Esophagus squamous epithelium (tissue), 5 donors: ENCODE results near the gene NPEPPS. TPM values are rescaled to one million over a fixed set of nuclear protein-coding genes. Genes with fewer than 3 reads are reported as not detected.

ENCODE experiments used
- DNase-seq: peaks from one replicate; lab custom pipeline; 2025; lab: John Stamatoyannopoulos, UW
- H3K27ac ChIP-seq, 4 donors: fragments of 200-600 bp; sonication (generic); one replicate each; pipeline ENCODE4 v1.5.1; 2016 to 2019; ENCODE audit warnings: mild to moderate bottlenecking in 1 of 4
- H3K27me3 ChIP-seq, 4 donors: fragments of 200-600 bp; sonication (generic); 1 replicate in 3 of 4; 2 replicates in 1 of 4; pipeline versions ENCODE4 v1.5.1 to v1.6.0; 2017 to 2021; ENCODE audit warnings: antibody characterized with exemption in 1 of 4
- H3K36me3 ChIP-seq, 3 donors: fragments of 200-600 bp; sonication (generic); one replicate each; pipeline ENCODE4 v1.5.1; 2016 to 2019
- H3K4me1 ChIP-seq, 3 donors: fragments of 200-600 bp; sonication (generic); one replicate each; pipeline ENCODE4 v1.5.1; 2017 to 2019
- H3K4me3 ChIP-seq, 4 donors: fragments of 200-600 bp; sonication (generic); 1 replicate in 3 of 4; 2 replicates in 1 of 4; pipeline ENCODE4 v1.5.1; 2016 to 2019; ENCODE audit warnings: mild to moderate bottlenecking in 2 of 4, moderate library complexity in 1 of 4
- H3K9me3 ChIP-seq, 3 donors: fragments of 200-600 bp; sonication (generic); one replicate each; pipeline ENCODE4 v1.5.1; 2016 to 2019
- POLR2A ChIP-seq, 4 donors: fragments of 450-650 bp; IDR thresholded peaks; one replicate each; pipeline ENCODE4 v1.6.1; 2017; ENCODE audit warnings: antibody characterized with exemption in 4 of 4, mild to moderate bottlenecking in 4 of 4, moderate library complexity in 3 of 4
- WGBS, 2 donors: methylation state at CpG; one replicate each; pipeline ENCODE4 v1.1.5; 2018; 5-methylcytosine and 5-hydroxymethylcytosine counted together
- intact Hi-C: fragments of 100-400 bp; cut with DNase I; formaldehyde crosslinking; loops from one replicate; pipeline ENCODE4 v1.15.0; 2022
- total RNA-seq, 4 donors: library from RNA; depleted of rRNA; stranded (reverse); fragments of >200 nt; gene quantifications; one replicate each; pipeline ENCODE4 v1.1.0, GENCODE V29; 2016
- TF ChIP-seq, protein P1 (sequence below), 6 experiments: fragments of 450-650 bp in 4 of 6; fragments of 200-600 bp in 2 of 6; sonication (generic) in 2 of 6; IDR thresholded peaks; one replicate each; pipeline ENCODE4 v1.5.1; 2016 to 2019; ENCODE audit warnings: antibody characterized with exemption in 6 of 6, mild to moderate bottlenecking in 4 of 6, moderate library complexity in 4 of 6
- donor health status: DM: yes; HTN: yes; CAD: no.

Gene NPEPPS
- total RNA-seq, 4 donors from 2014 or later = 91.2 to 216 (median 172) TPM

DNA sequence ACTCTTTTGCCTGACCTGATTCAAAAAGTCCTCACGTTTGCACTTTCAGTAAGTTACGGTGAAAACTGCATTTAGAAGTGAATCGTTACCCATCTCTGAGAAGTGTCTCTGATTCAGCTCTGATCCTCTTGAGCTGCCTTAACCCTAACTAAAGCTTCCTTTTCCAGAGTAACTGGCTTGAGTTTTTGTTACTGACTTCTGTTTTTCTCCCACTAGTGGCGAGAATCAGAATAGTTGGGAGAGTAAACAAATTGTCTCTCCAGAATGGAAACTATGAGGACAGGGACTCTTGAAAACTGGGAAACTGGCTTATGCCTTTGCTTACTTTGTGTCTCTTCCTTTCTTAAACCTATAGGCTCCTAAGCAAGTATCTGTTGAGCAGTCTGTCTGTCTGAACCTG, 87.5 kb downstream of the NPEPPS start:
- H3K9me3 ChIP-seq = no peaks in the 10 kb centered on the region
- H3K36me3 ChIP-seq = peaks cover 5 to 98% (median 47%) of the 10 kb centered on the region in 3 donors
- H3K4me1 ChIP-seq = peaks cover 6 to 41% (median 20%) of the 10 kb centered on the region in 3 donors
- no peak overlapping the region for H3K4me3 ChIP-seq
- intact Hi-C loops = no loop called here
- WGBS, 2 donors = 59 to 60% methylated on average over 4 of the region's 4 CpGs
- no peak for DNase-seq
- H3K27me3 ChIP-seq = no peaks in the 10 kb centered on the region
- TF ChIP-seq, protein P1, sequence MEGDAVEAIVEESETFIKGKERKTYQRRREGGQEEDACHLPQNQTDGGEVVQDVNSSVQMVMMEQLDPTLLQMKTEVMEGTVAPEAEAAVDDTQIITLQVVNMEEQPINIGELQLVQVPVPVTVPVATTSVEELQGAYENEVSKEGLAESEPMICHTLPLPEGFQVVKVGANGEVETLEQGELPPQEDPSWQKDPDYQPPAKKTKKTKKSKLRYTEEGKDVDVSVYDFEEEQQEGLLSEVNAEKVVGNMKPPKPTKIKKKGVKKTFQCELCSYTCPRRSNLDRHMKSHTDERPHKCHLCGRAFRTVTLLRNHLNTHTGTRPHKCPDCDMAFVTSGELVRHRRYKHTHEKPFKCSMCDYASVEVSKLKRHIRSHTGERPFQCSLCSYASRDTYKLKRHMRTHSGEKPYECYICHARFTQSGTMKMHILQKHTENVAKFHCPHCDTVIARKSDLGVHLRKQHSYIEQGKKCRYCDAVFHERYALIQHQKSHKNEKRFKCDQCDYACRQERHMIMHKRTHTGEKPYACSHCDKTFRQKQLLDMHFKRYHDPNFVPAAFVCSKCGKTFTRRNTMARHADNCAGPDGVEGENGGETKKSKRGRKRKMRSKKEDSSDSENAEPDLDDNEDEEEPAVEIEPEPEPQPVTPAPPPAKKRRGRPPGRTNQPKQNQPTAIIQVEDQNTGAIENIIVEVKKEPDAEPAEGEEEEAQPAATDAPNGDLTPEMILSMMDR (IDR thresholded peaks at IDR 0.05) = peak in 1 of 6 experiments; percentile 20
- TF ChIP-seq POLR2A (IDR thresholded peaks at IDR 0.05) = no peak
- H3K27ac ChIP-seq = peak overlapping the region in 2 of 4 donors; percentile 39 to 44

DNA sequence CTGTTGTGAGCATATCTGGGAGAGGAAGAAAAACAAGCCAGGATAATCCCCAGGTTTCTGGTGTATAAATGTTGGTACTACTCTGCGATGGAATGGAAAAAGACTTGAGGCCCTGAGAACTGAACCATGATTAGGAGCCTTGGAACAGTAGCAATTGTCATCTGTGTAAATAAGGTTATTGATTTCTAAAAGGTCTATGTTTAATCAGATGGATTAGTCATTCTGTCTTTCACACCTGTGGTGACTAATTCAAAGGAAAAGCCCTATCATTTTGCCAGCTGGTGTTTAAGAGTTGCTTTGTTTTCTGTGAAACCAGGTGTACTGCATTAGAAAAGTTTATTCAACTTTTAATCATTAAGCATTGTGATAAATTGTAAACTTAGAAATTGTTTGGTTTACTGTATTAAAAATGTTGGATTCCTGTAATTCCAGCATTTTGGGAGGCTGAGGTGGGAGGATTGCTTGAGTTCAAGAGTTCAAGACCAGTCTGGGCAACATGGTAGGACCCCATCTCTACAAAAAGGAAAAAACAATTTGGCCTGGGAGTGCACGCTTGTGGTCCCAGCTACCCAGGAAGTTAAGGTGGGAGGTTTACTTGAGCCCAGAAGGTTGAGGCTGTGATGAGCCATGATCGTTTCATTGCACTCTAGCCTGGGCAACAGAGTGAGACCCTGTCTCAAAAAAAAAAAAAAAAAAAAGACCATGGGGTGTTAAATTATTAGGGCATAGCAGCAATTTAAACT, 89.8 kb downstream of the NPEPPS start:
- Histone ChIP-seq H3K27ac (peak overlapping the region in 3 of 4 donors; percentile 24 to 53 (median 44)), H3K4me1 (peaks cover 6 to 41% (median 20%) of the 10 kb centered on the region in 3 donors), H3K36me3 (peaks cover 5 to 91% (median 27%) of the 10 kb centered on the region in 3 donors), H3K4me3 (no peak overlapping the region), H3K9me3 (no peaks in the 10 kb centered on the region), H3K27me3 (no peaks in the 10 kb centered on the region)
- 44 to 55% methylated on average over 3 of the region's 3 CpGs for whole genome bisulfite sequencing, 2 donors
- TF ChIP-seq, protein P1 (IDR thresholded peaks at IDR 0.05) = no peak
- TF ChIP-seq POLR2A (IDR thresholded peaks at IDR 0.05) = no peak
- no peak for DNase-seq
- intact Hi-C loops = no loop called here

DNA sequence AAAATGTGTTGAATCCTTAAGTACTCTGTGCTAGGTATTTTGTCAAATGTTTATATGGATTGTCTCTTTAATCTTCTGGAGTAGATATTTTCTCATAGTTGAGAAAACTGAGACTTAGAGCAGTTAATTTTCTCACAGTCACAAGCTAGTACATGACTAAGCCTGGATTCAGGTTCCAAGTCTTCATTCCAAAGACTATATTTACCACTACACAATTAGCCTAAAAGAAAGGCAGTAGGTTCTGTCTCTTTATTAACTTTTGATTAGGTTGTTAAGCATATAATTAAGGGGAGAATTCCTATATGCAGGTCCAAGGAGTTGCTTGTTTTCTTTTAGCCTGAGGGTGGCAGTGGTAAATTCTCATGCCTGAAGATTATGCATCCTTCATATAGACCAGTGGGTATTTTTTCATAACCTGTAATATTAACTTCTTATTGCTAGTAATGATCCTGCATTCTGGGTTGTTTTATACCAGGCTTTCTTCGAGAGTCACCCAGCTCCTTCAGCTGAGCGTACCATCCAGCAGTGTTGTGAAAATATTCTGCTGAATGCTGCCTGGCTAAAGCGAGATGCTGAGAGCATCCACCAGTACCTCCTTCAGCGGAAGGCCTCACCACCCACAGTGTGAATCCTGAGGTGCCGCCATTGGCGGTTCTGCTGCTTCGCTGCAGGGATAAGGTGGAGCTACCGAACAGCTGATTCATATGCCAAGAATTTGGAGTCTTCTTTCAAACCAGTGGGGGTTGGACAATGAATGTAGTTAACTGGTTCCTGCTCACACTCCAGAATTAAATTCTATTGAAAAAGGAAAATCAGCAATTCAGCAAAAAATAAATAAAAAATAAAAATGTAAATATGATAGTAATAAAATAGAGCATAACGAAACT, 90.6 kb downstream of the NPEPPS start:
- DNase-seq = no peak
- peaks cover 6 to 41% (median 20%) of the 10 kb centered on the region in 3 donors for H3K4me1 ChIP-seq
- H3K9me3 ChIP-seq = no peaks in the 10 kb centered on the region
- intact Hi-C loops = no loop called here
- TF ChIP-seq, protein P1 (IDR thresholded peaks at IDR 0.05) = no peak
- no peak for TF ChIP-seq POLR2A (IDR thresholded peaks at IDR 0.05)
- H3K36me3 ChIP-seq = peaks cover 0 to 82% (median 21%) of the 10 kb centered on the region in 3 donors
- H3K27me3 ChIP-seq = no peaks in the 10 kb centered on the region
- H3K4me3 ChIP-seq = no peak overlapping the region
- peak overlapping the region; percentile 39 to 53 (median 48) for H3K27ac ChIP-seq
- WGBS, 2 donors = 35 to 47% methylated on average over 4 to 9 of the region's 9 CpGs

DNA sequence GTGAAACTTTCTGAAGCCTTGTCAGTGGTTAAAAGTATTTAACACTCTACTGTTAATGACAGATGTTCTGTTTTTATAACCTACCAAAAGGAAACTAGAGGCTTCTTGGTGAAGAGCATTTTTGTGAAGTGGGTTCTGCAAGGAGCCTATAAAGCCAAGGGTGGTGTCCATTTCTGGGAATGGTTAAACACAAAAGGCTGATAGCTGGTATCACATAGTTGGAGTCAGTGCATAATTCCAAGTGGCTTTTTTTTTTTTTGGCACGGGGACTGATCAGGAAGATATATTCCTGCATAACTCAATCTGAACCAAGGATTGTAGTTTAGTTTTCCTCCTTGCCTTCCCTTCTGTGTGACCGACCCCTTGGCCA, 91.3 kb downstream of the NPEPPS start:
- H3K27ac ChIP-seq = peak overlapping the region in 3 of 4 donors; percentile 39 to 53 (median 44)
- 43 to 54% methylated on average over 2 of the region's 2 CpGs for WGBS, 2 donors
- TF ChIP-seq POLR2A (IDR thresholded peaks at IDR 0.05) = no peak
- TF ChIP-seq, protein P1 (IDR thresholded peaks at IDR 0.05) = no peak
- H3K4me3 ChIP-seq = no peak overlapping the region
- intact Hi-C loops = no loop called here
- no peaks in the 10 kb centered on the region for H3K27me3 ChIP-seq
- H3K9me3 ChIP-seq = no peaks in the 10 kb centered on the region
- peaks cover 6 to 41% (median 20%) of the 10 kb centered on the region in 3 donors for H3K4me1 ChIP-seq
- peaks cover 0 to 76% (median 18%) of the 10 kb centered on the region in 3 donors for H3K36me3 ChIP-seq
- no peak for DNase-seq
